ENCODE data around the gene CCSER2. TPM values are rescaled to one million over a fixed set of nuclear protein-coding genes. Genes with fewer than 3 reads are reported as not detected.
"Not testable (repeated sequence)": the region's sequence is repeated elsewhere in the genome, so short reads cannot be mapped to it uniquely, and the experiment has no call there.

The CCSER2 gene
- polyA plus RNA-seq, 1 donor (not counting 4 experiments of a cell fraction or from before 2014, with no cell fraction given): 26.7 TPM

DNA sequence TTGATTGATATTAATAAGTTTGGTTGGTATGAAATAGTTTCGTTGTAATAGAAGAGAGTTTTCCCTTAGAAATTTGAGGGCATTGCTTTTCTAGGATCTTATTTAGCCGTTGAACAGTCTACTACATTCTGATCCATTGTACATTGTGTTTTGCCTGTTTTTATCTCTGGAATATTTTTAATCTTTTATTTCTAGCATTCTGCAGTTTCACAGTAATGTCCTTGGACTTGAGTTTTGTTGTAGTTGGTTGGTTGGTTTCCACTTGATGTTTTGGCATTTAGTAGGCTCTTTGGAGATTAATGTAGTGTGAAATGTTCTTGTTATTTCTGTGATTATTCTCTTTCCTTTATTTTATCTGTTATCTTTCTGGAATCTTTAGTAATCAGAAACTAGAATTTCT, 112.4 kb downstream of the CCSER2 start:
- no peaks in the 10 kb centered on the region for H3K4me1 ChIP-seq (ENCODE audit: control insufficient read depth, extremely low read depth, insufficient read depth, low read length)
- no peak overlapping the region for H3K4me3 ChIP-seq (ENCODE audit: control insufficient read depth in 2 of 3, extremely low read depth in 1 of 3, insufficient read depth in 2 of 3, low read depth in 1 of 3, low read length in 3 of 3)
- H2AFZ ChIP-seq (ENCODE audit: control insufficient read depth, low read length): no peak overlapping the region
- TF ChIP-seq, protein P1, sequence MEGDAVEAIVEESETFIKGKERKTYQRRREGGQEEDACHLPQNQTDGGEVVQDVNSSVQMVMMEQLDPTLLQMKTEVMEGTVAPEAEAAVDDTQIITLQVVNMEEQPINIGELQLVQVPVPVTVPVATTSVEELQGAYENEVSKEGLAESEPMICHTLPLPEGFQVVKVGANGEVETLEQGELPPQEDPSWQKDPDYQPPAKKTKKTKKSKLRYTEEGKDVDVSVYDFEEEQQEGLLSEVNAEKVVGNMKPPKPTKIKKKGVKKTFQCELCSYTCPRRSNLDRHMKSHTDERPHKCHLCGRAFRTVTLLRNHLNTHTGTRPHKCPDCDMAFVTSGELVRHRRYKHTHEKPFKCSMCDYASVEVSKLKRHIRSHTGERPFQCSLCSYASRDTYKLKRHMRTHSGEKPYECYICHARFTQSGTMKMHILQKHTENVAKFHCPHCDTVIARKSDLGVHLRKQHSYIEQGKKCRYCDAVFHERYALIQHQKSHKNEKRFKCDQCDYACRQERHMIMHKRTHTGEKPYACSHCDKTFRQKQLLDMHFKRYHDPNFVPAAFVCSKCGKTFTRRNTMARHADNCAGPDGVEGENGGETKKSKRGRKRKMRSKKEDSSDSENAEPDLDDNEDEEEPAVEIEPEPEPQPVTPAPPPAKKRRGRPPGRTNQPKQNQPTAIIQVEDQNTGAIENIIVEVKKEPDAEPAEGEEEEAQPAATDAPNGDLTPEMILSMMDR (optimal IDR thresholded peaks at IDR 0.05 in 1 of 3, IDR thresholded peaks at IDR 0.05 in 1 of 3, conservative IDR thresholded peaks at IDR 0.05 in 1 of 3; ENCODE audit: extremely low read depth in 1 of 3, insufficient read depth in 2 of 3, low read length in 3 of 3): no peak
- TF ChIP-seq EZH2 (IDR thresholded peaks at IDR 0.05; ENCODE audit: low read length): no peak
- no peak overlapping the region for H3K9ac ChIP-seq (ENCODE audit: control insufficient read depth, extremely low read depth, insufficient read depth, low read length)
- H3K4me2 ChIP-seq (ENCODE audit: control insufficient read depth, extremely low read depth, insufficient read depth, low read depth, low read length): no peak overlapping the region
- no peak overlapping the region for H3K27ac ChIP-seq (ENCODE audit: control insufficient read depth, insufficient read depth, low read length)
- H3K36me3 ChIP-seq (ENCODE audit: control insufficient read depth in 2 of 2, extremely low read depth in 1 of 2, insufficient read depth in 2 of 2, low read length in 2 of 2): no peaks in the 10 kb centered on the region
- FAIRE-seq (no peak), DNase-seq (ENCODE audit: low read depth, low spot score) (no peak)
- H3K27me3 ChIP-seq (ENCODE audit: control insufficient read depth, extremely low read depth, insufficient read depth, low read length): no peaks in the 10 kb centered on the region
- no peaks in the 10 kb centered on the region for H3K9me3 ChIP-seq (ENCODE audit: control insufficient read depth, low read depth, low read length)
- no peaks in the 10 kb centered on the region for H4K20me1 ChIP-seq (ENCODE audit: control insufficient read depth, extremely low read depth, insufficient read depth, low read length)
- peaks cover under 1% of the 10 kb centered on the region for H3K79me2 ChIP-seq (ENCODE audit: control insufficient read depth, insufficient read depth, low read length)
- dilution Hi-C loops (cut with MboI; ENCODE audit: extremely low pct_ligation_motif_present, low sequenced_read_pairs): no loop called here
- no peaks in the 10 kb centered on the region for H3K9me1 ChIP-seq (ENCODE audit: control insufficient read depth, extremely low read depth, insufficient read depth, low read length)

DNA sequence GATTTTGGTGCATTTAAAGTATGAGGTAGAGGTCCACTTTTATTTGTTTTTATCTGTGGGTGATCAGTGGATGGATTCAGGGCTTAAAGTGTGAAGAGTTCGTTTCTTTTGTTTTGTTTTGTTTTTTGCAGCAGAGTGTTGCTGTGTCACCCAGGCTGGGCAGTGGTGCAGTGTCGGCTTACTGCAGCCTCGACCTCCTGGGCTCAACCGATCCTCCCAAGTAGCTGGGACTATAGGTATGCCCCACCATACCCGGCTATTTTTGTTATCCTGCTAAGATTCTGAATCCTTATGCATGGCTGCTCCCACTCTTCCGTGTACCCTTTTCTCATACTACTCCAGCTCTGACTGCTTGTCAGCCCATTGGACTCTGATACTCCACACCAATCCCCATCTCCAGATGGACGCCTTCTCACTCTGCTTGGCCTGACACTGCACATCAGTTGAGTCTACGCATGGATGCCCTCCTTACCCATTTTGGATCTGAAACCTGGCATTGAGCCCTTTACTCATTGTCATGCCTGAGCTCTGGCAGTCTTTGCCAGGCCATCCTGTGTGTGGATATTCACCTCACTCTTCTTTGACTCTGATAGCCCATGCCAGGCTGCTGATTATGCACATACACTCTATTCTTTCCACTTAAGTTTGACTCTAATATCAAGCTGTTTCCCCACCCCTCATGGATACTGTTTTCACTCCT, 119.5 kb downstream of the CCSER2 start:
- dilution Hi-C loops (cut with MboI; ENCODE audit: extremely low pct_ligation_motif_present, low sequenced_read_pairs): no loop called here
- FAIRE-seq (no peak), DNase-seq (ENCODE audit: low read depth, low spot score) (no peak)
- Histone ChIP-seq H3K9ac (ENCODE audit: control insufficient read depth, extremely low read depth, insufficient read depth, low read length) (no peak overlapping the region), H3K79me2 (ENCODE audit: control insufficient read depth, insufficient read depth, low read length) (no peaks in the 10 kb centered on the region), H3K4me1 (ENCODE audit: control insufficient read depth, extremely low read depth, insufficient read depth, low read length) (no peaks in the 10 kb centered on the region), H3K4me2 (ENCODE audit: control insufficient read depth, extremely low read depth, insufficient read depth, low read depth, low read length) (no peak overlapping the region), H3K4me3 (ENCODE audit: control insufficient read depth in 2 of 3, extremely low read depth in 1 of 3, insufficient read depth in 2 of 3, low read depth in 1 of 3, low read length in 3 of 3) (no peak overlapping the region), H3K9me1 (ENCODE audit: control insufficient read depth, extremely low read depth, insufficient read depth, low read length) (no peaks in the 10 kb centered on the region), H3K27me3 (ENCODE audit: control insufficient read depth, extremely low read depth, insufficient read depth, low read length) (no peaks in the 10 kb centered on the region), H3K36me3 (ENCODE audit: control insufficient read depth in 2 of 2, extremely low read depth in 1 of 2, insufficient read depth in 2 of 2, low read length in 2 of 2) (peaks cover 0 to 4% of the 10 kb centered on the region in 2 experiments), H3K9me3 (ENCODE audit: control insufficient read depth, low read depth, low read length) (no peaks in the 10 kb centered on the region), H4K20me1 (ENCODE audit: control insufficient read depth, extremely low read depth, insufficient read depth, low read length) (no peaks in the 10 kb centered on the region), H3K27ac (ENCODE audit: control insufficient read depth, insufficient read depth, low read length) (no peak overlapping the region), H2AFZ (ENCODE audit: control insufficient read depth, low read length) (no peak overlapping the region)
- TF ChIP-seq, protein P1 (optimal IDR thresholded peaks at IDR 0.05 in 1 of 3, IDR thresholded peaks at IDR 0.05 in 1 of 3, conservative IDR thresholded peaks at IDR 0.05 in 1 of 3; ENCODE audit: extremely low read depth in 1 of 3, insufficient read depth in 2 of 3, low read length in 3 of 3): no peak
- no peak for TF ChIP-seq EZH2 (IDR thresholded peaks at IDR 0.05; ENCODE audit: low read length)

DNA sequence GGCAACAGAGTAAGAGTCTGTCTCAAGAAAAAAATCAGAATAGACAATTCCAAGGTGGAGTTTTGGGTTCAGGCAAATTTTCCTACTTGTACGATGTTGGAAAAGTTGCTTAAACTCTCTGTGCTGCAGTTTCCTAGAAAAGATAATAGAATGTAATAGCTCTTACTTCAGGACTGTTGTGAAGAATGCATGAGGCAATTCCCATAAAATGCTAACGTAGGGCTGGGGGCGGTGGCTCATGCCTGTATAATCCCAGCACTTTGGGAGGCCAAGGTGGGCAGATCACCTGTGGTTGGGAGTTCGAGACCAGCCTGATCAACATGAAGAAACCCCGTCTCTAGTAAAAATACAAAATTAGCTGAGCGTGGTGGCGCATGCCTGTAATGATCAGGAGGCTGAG, 121.0 kb downstream of the CCSER2 start:
- H3K4me2 ChIP-seq (ENCODE audit: control insufficient read depth, extremely low read depth, insufficient read depth, low read depth, low read length); H3K79me2 ChIP-seq (ENCODE audit: control insufficient read depth, insufficient read depth, low read length): not testable (repeated sequence)

More for the DNA sequence above, 121.0 kb downstream of the CCSER2 start:
- DNase-seq (ENCODE audit: low read depth, low spot score); H4K20me1 ChIP-seq (ENCODE audit: control insufficient read depth, extremely low read depth, insufficient read depth, low read length); H3K9me1 ChIP-seq (ENCODE audit: control insufficient read depth, extremely low read depth, insufficient read depth, low read length); H2AFZ ChIP-seq (ENCODE audit: control insufficient read depth, low read length); FAIRE-seq; H3K9me3 ChIP-seq (ENCODE audit: control insufficient read depth, low read depth, low read length); H3K4me3 ChIP-seq (ENCODE audit: control insufficient read depth in 2 of 3, extremely low read depth in 1 of 3, insufficient read depth in 2 of 3, low read depth in 1 of 3, low read length in 3 of 3); H3K4me1 ChIP-seq (ENCODE audit: control insufficient read depth, extremely low read depth, insufficient read depth, low read length); H3K27me3 ChIP-seq (ENCODE audit: control insufficient read depth, extremely low read depth, insufficient read depth, low read length); H3K36me3 ChIP-seq (ENCODE audit: control insufficient read depth in 2 of 2, extremely low read depth in 1 of 2, insufficient read depth in 2 of 2, low read length in 2 of 2); H3K27ac ChIP-seq (ENCODE audit: control insufficient read depth, insufficient read depth, low read length); dilution Hi-C loops (cut with MboI; ENCODE audit: extremely low pct_ligation_motif_present, low sequenced_read_pairs); H3K9ac ChIP-seq (ENCODE audit: control insufficient read depth, extremely low read depth, insufficient read depth, low read length): not testable (repeated sequence)
